ENCODE results near the gene SORL1.
"Not testable (repeated sequence)": the region's sequence is repeated elsewhere in the genome, so short reads cannot be mapped to it uniquely, and the experiment has no call there.

Gene SORL1

GRCh38 chr11:121595717-121596161 is 143.6 kb downstream of the SORL1 start:
- no peak for DNase-seq

- no peak for DNase-seq
Measured at GRCh38 chr11:121596195-121597155, 144.4 kb downstream of the SORL1 start.

- DNase-seq, result no peak
Measured at GRCh38 chr11:121603316-121603715, 151.2 kb downstream of the SORL1 start.

DNA sequence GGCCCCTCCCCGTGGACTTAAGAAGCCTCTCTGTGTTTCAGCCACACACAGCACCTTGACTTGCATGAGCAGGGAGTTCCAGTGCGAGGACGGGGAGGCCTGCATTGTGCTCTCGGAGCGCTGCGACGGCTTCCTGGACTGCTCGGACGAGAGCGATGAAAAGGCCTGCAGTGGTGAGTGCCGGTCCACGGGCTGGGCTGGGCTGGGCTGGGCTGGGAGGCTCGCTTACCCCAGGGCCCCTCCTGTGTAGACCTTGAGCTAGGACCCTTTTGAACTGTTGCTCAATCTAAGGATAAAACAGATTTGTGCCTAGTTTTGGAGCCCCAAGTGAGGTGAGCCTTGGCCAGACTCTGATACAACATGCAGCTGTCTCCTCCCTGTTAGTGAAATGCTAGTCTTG is 152.0 kb downstream of the SORL1 start:
- no peak for DNase-seq

DNA sequence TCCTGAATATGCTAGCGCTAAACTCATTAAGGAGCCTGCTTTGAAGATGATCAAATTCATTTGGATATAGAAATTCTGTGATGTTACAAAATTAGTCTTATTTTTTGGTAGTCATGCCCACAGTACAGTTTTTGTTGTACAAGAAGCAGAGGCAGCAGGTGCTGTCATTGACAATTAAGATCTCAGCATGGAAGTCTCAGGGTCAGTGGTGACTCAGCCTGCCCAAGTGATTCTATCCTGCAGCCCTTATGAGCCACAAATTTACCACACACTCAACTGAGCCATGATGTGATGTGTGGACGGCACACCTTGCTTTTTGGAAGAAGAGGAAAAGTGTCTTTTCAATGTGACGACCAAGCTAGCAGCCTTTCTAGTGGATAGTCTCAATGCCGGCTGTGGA is 154.2 kb downstream of the SORL1 start:
- no peak for DNase-seq

DNA sequence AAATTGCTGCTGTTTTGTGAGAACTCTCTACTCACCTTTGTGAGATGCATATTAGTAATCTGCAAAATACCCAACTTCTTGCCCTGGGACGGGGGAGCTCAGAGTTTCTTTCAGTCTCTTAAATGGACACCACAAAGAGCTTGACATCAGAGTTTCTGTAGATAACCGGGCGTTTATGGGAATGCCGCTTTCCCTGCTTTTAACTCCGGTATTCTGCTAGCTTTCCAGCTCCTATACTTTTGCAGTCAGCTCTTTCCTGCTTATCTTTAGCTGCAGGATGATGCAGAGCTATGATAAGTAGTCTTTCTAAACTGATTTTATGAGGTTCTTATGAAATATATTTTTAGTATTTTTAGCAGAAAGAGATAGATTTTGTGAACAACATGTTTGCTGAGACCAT is 155.2 kb downstream of the SORL1 start:
- no peak for DNase-seq

DNA sequence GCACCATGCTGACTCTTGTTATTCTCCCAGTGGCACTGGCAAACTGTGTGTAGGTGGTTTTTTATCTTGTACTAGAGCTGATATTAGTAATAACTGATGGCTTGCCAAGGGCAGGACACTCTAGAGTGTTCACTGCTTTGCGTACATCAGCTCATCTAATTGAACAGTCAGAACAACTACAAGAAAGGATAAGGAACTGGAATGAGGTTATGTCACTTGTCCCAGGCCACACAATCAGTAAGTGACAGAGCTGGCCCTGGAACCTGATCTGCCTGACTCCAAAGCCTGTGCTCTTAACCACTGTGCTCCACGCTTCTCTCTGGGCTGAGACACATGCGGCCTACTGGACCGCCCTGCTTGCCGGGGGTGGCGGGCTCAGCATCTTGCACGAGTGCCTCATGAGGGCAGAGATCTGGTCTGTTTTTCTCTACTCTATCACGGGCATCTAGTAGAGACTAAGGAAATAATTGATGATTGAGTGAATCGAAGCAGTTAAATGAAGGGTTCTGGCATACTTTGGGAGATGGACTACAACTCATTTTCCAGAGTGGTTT is 156.5 kb downstream of the SORL1 start:
- no peak for DNase-seq

- no peak for DNase-seq
Measured at GRCh38 chr11:121610706-121611105, 158.6 kb downstream of the SORL1 start.

DNA sequence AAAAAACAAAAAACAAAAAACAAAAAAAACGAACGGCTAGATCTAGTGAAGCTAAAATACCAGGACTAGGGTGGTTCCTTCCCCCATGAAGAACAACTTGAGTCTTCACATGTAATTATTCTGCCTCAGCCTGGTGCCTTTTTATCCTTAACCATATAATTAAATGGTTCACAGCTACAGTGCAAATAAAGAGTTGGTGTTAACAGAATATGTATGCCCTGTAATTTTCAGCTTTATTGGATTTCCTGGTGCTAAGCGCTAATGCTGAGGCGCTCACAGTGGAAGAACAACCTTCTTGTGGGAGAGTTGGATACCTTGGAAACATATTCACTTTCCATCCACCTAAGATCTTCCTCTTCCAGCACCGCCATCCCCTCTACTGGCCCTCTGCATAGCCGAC is 159.1 kb downstream of the SORL1 start:
- DNase-seq, result no peak

DNA sequence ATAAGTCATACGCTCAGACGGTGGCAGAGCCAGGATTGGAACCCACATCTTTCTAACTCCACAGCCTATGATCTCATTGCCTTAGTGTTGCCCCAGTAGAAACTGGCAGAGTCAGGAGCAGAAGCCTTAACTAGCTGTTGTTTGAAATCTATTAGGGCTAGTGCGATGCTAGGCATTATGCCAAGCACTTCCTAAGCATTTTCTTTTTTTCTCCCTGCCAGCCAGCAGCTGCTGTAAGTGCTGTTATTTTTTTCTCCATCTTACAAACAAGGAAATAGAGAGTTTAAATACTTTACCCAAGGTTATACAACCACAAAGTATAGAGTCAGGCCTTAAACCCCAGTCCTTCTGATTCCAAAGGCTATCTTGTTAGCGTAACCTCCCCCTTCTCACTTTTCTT is 161.6 kb downstream of the SORL1 start:
- no peak for DNase-seq

- DNase-seq, result no peak
Measured at GRCh38 chr11:121614636-121615240, 162.6 kb downstream of the SORL1 start.

GRCh38 chr11:121615501-121615900 is 163.4 kb downstream of the SORL1 start:
- DNase-seq, result no peak

- no peak for DNase-seq
Measured at GRCh38 chr11:121618516-121618915, 166.4 kb downstream of the SORL1 start.

DNA sequence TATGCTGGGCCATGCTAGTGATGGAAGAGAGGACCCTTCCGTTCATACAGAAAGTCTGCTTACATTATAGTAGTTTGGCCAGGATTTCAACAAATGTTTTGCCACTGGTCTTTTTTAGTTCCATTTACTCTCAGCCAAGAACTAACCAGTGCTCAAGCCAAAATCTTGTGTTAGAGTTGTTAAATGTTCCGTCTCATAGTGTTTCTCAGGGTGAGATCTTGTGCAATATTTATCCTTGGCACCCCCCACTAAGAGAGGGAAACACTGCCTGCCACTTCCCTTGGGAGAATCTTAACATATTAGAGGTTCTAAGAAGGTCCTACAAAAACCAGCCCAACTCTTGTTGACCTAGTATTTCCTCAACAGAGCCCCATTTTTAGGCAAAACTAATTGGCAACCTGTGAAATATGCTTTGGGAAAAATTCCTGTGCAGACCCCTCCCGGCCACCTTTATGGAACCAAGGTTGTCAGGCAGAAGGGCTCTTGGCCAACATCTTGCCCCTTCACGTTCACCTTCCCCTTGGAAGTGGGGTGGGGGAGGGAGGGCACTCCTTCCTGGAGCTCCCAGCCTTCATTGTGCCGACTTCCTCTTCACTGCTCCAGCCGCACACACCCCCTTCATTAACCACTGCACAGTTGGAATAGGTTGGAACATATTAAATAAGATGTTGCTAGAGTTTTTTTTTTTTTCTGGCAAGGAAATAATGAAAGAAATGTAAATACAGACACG is 173.8 kb downstream of the SORL1 start:
- no peak for DNase-seq

DNA sequence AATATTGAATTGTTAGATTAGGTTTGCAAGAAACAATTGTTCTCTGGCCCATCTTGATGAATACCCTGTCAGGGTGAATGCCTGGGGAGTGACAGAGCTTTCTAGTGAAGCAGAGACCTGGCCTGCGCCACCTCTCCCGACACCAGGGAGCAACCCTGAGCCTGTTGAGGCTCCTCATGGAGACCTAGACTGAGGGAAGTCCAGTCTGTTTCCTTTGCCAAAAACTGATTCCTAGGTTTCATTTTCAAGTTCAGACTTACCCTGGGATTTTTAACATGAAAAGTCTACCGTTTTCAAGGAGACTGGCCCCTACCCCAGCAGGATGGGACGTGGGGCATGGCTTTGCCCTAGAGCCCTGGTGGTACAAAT is 174.4 kb downstream of the SORL1 start:
- DNase-seq, result no peak

- no peak for DNase-seq
Measured at GRCh38 chr11:121626980-121627379, 174.9 kb downstream of the SORL1 start.

DNA sequence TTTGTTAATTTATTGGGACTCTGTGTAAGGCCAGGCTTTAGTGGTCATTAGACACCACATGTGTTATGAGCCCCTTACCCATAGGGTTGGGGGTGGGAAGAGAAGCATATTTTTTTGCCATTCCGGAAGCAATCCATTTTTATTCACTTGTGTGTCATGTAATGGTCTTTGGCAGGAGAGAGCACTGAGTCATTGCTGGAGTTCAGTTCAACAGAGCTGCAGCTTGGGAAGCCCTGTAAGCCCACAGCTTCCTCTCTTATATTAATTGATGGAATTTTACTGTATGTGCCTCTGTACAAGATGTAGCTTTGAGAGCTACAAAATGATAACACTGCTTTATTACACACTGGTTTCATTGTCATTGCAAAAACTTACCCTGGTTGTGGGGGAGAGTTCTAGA is 177.9 kb downstream of the SORL1 start:
- no peak for DNase-seq

- DNase-seq, result no peak
Measured at GRCh38 chr11:121631456-121631855, 179.3 kb downstream of the SORL1 start.

DNA sequence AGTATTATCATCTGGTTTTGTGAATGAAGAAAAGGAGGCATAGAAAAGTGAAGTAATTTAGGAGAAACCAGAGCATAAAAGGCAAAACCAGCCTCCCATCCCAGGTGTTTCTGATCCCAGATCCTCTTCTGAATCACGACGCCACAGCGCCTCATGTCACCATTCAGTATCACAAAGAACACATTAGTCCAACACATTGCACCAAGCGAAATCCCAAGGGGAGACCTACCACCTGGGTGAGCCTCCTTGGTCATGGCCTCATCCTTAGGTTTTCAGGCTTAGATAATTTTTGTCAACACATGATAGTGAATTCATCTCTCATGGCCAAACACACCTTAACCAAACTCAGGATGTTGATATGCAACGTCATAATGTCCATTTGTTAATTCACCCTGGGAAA is 182.2 kb downstream of the SORL1 start:
- DNase-seq, result no peak

- no peak for DNase-seq
Measured at GRCh38 chr11:121634889-121635288, 182.8 kb downstream of the SORL1 start.

GRCh38 chr11:121636081-121636799 is 184.1 kb downstream of the SORL1 start:
- DNase-seq, result no peak

GRCh38 chr11:121636800-121637176 is 184.7 kb downstream of the SORL1 start:
- DNase-seq, result no peak

- not testable (repeated sequence) for DNase-seq
Measured at GRCh38 chr11:121637587-121637986, 185.5 kb downstream of the SORL1 start.
